Measurements from ENCODE around the gene USP48.
A peak's percentile ranks its signal among the peaks of the same experiment; 100 is the strongest.
"Not testable (repeated sequence)": the region's sequence is repeated elsewhere in the genome, so short reads cannot be mapped to it uniquely, and the experiment has no call there.

USP48 gene

GRCh38 chr1:21779613-21780521, 3.1 kb downstream of the USP48 start:
- no peak overlapping the region for H3K27ac ChIP-seq (ENCODE audit: extremely low read depth, low read depth, low read length)
- TF ChIP-seq ZNF146 (tag by site-specific recombination; IDR thresholded peaks at IDR 0.05) = peak; percentile 16; the same call in 1 of the 2 replicates
- TF ChIP-seq ZNF10 (tag by site-specific recombination; IDR thresholded peaks at IDR 0.05) = peak; percentile 85
- TF ChIP-seq ZBTB8A (tag by site-specific recombination; IDR thresholded peaks at IDR 0.05) = no peak
- H3K4me3 ChIP-seq (ENCODE audit: low read depth, low read length) = no peak overlapping the region
- ChIA-PET POLR2A (no interaction called here), CTCF (no interaction called here)
- H3K9me3 ChIP-seq (ENCODE audit: control insufficient read depth, insufficient read depth, low read depth, low read length) = no peaks in the 10 kb centered on the region
- peaks cover 2% of the 10 kb centered on the region; the same call in 1 of the 2 replicates for H3K4me1 ChIP-seq (ENCODE audit: control insufficient read depth, insufficient read depth, low read length)
- peaks cover 0 to 2% of the 10 kb centered on the region in 2 experiments; a peak in 1 of 3 replicates for H3K36me3 ChIP-seq (ENCODE audit: control insufficient read depth in 2 of 2, insufficient read depth in 1 of 2, low read length in 2 of 2)

GRCh38 chr1:21778405-21778727, 4.6 kb downstream of the USP48 start:
- ChIA-PET POLR2A (interaction anchor here (0.6 kb wide), 1 partner anchor 66 kb away, joined by 4 read pairs; no protein-coding TSS in a partner anchor), CTCF (no interaction called here)
- Histone ChIP-seq H3K4me1 (ENCODE audit: control insufficient read depth, insufficient read depth, low read length) (peaks cover 2% of the 10 kb centered on the region; the same call in 1 of the 2 replicates), H3K4me3 (ENCODE audit: low read depth, low read length) (no peak overlapping the region), H3K36me3 (ENCODE audit: control insufficient read depth in 2 of 2, insufficient read depth in 1 of 2, low read length in 2 of 2) (peaks cover 0 to 4% of the 10 kb centered on the region in 2 experiments; a peak in 1 of 3 replicates), H3K27ac (ENCODE audit: extremely low read depth, low read depth, low read length) (no peak overlapping the region), H3K9me3 (ENCODE audit: control insufficient read depth, insufficient read depth, low read depth, low read length) (no peaks in the 10 kb centered on the region)
- no peak for TF ChIP-seq KLF16 (tag by site-specific recombination; IDR thresholded peaks at IDR 0.05)
- no peak for TF ChIP-seq ZNF707 (tag by site-specific recombination; IDR thresholded peaks at IDR 0.05)
- TF ChIP-seq HOXA7 (CRISPR knock-in tag; IDR thresholded peaks at IDR 0.05; ENCODE audit: borderline replicate concordance) = no peak
- TF ChIP-seq ZNF555 (tag by site-specific recombination; conservative IDR thresholded peaks at IDR 0.05) = no peak
- TF ChIP-seq, protein P1, sequence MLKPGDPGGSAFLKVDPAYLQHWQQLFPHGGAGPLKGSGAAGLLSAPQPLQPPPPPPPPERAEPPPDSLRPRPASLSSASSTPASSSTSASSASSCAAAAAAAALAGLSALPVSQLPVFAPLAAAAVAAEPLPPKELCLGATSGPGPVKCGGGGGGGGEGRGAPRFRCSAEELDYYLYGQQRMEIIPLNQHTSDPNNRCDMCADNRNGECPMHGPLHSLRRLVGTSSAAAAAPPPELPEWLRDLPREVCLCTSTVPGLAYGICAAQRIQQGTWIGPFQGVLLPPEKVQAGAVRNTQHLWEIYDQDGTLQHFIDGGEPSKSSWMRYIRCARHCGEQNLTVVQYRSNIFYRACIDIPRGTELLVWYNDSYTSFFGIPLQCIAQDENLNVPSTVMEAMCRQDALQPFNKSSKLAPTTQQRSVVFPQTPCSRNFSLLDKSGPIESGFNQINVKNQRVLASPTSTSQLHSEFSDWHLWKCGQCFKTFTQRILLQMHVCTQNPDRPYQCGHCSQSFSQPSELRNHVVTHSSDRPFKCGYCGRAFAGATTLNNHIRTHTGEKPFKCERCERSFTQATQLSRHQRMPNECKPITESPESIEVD (tag by site-specific recombination; IDR thresholded peaks at IDR 0.05) = no peak
- no peak for TF ChIP-seq ZNF501 (tag by site-specific recombination; IDR thresholded peaks at IDR 0.05)
- TF ChIP-seq SP2 (tag by site-specific recombination; IDR thresholded peaks at IDR 0.05) = no peak

- H3K9me3 ChIP-seq (ENCODE audit: control insufficient read depth, insufficient read depth, low read depth, low read length); H3K27ac ChIP-seq (ENCODE audit: extremely low read depth, low read depth, low read length); H3K36me3 ChIP-seq (ENCODE audit: control insufficient read depth in 2 of 2, insufficient read depth in 1 of 2, low read length in 2 of 2); H3K4me1 ChIP-seq (ENCODE audit: control insufficient read depth, insufficient read depth, low read length); H3K4me3 ChIP-seq (ENCODE audit: low read depth, low read length): not testable (repeated sequence)
- peak; percentile 76; the same call in 1 of the 2 replicates for TF ChIP-seq ZNF121 (tag by site-specific recombination; IDR thresholded peaks at IDR 0.05)
- CTCF ChIA-PET = interaction anchor here (0.7 to 1.2 kb wide), 3 partner anchors 66 to 847 kb away, joined by 3 to 4 read pairs (median 3); no protein-coding TSS in a partner anchor
- POLR2A ChIA-PET = interaction anchor here (0.7 kb wide), 1 partner anchor 9 kb away, joined by 5 read pairs; no protein-coding TSS in a partner anchor
These were observed 6.0 kb downstream of the USP48 start for GRCh38 chr1:21776925-21777324.

DNA sequence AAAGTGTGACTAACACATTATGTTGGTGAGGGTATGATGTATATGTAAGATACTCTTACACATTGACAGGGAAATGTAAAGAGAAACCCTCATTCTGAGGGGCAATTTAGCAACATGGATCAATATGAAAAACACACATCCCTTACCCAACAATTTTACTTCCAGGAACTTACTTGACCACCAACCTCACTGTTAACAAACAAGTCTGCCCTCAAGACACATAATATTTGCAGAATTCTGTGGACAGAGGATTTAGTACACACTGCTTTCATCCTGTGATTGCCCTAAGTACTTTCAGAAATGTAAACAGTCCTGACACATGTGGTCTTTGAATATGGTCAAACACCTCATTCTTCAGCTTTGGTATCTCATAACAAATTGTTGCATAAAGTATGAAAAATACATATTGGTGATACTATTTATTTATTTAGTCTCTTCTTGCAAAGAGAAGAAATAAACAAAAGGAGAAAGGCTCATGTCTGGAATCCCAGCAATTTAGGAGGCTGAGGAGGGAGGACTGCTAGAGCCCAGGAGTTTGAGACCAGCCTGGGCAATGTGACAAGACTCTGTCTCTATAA, 6.9 kb downstream of the USP48 start:
- peaks cover 2% of the 10 kb centered on the region; the same call in 1 of the 2 replicates for H3K4me1 ChIP-seq (ENCODE audit: control insufficient read depth, insufficient read depth, low read length)
- no peak for TF ChIP-seq ZNF10 (tag by site-specific recombination; IDR thresholded peaks at IDR 0.05)
- TF ChIP-seq PRDM4 (tag by site-specific recombination; IDR thresholded peaks at IDR 0.05) = 0 out of 2 replicates have a peak, but pooled peaks have one; percentile 26
- no peak for TF ChIP-seq ZBTB20 (tag by site-specific recombination; IDR thresholded peaks at IDR 0.05)
- TF ChIP-seq ZNF292 (tag by site-specific recombination; IDR thresholded peaks at IDR 0.05; ENCODE audit: borderline replicate concordance, low read depth) = no peak
- peaks cover 0 to 4% of the 10 kb centered on the region in 2 experiments; a peak in 1 of 3 replicates for H3K36me3 ChIP-seq (ENCODE audit: control insufficient read depth in 2 of 2, insufficient read depth in 1 of 2, low read length in 2 of 2)
- no peaks in the 10 kb centered on the region for H3K9me3 ChIP-seq (ENCODE audit: control insufficient read depth, insufficient read depth, low read depth, low read length)
- POLR2A ChIA-PET = interaction anchor here (0.7 kb wide), 1 partner anchor 9 kb away, joined by 5 read pairs; no protein-coding TSS in a partner anchor
- H3K27ac ChIP-seq (ENCODE audit: extremely low read depth, low read depth, low read length) = no peak overlapping the region
- no peak overlapping the region for H3K4me3 ChIP-seq (ENCODE audit: low read depth, low read length)
- CTCF ChIA-PET = interaction anchor here (0.7 kb wide), 1 partner anchor 848 kb away, joined by 4 read pairs; no protein-coding TSS in a partner anchor
